ENCODE measurements around the gene RABGGTA. TPM values are rescaled to one million over a fixed set of nuclear protein-coding genes. Genes with fewer than 3 reads are reported as not detected.
A peak's percentile ranks its signal among the peaks of the same experiment; 100 is the strongest.

The RABGGTA gene
- total RNA-seq, 2 donors from 2014 or later = 28.2 to 44.7 TPM

- Histone ChIP-seq H3K9me3 (no peaks in the 10 kb centered on the region), H3K36me3 (peaks cover 35% of the 10 kb centered on the region), H3K4me1 (ENCODE audit: control insufficient read depth in 1 of 2, low read depth in 2 of 2) (peaks cover 13 to 16% of the 10 kb centered on the region in 2 donors), H3K4me3 (peak within 1 kb of the TSS; percentile 77), H3K27me3 (replicated peaks; ENCODE audit: insufficient read depth) (no peaks in the 10 kb centered on the region), H3K27ac (peak within 1 kb of the TSS; percentile 52 to 64)
- TF ChIP-seq, protein P1, sequence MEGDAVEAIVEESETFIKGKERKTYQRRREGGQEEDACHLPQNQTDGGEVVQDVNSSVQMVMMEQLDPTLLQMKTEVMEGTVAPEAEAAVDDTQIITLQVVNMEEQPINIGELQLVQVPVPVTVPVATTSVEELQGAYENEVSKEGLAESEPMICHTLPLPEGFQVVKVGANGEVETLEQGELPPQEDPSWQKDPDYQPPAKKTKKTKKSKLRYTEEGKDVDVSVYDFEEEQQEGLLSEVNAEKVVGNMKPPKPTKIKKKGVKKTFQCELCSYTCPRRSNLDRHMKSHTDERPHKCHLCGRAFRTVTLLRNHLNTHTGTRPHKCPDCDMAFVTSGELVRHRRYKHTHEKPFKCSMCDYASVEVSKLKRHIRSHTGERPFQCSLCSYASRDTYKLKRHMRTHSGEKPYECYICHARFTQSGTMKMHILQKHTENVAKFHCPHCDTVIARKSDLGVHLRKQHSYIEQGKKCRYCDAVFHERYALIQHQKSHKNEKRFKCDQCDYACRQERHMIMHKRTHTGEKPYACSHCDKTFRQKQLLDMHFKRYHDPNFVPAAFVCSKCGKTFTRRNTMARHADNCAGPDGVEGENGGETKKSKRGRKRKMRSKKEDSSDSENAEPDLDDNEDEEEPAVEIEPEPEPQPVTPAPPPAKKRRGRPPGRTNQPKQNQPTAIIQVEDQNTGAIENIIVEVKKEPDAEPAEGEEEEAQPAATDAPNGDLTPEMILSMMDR (IDR thresholded peaks at IDR 0.05) = no peak
- DNase-seq (ENCODE audit: low spot score) (peak; percentile 69), ATAC-seq (ENCODE audit: insufficient number of reproducible peaks, low FRiP score, low read depth) (peak; percentile 76)
Measured at GRCh38 chr14:24299255-24300191, 28.1 kb upstream of the RABGGTA start, which contains the start of the genes DHRS1 and NOP9. TSS of gene DHRS1 (minus strand) at chr14:24299780. CDS start at chr14:24299106, 674 bp downstream. TSS of gene NOP9 (plus strand) at chr14:24299850. CDS start at chr14:24299955, 105 bp downstream.

DNA sequence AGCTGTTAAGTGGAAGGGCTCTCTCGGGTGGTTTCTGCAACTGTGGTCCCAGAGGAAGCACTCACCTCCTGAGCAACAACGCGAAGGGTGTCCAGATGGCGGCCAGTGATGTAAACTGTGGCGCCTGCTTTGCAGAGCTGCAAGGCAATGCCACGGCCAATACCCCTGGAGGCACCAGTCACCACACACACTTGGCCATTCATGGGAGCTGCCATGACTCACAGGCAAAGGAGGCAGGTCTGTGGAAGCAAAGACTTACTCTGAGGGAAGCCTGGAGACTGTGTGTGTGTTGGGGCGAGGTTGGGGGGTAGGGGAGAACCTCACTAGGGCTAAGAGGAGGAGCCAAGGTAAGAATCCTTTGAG lies 27.5 kb upstream of the RABGGTA start:
- H3K9me3 ChIP-seq = no peaks in the 10 kb centered on the region
- H3K27me3 ChIP-seq (replicated peaks; ENCODE audit: insufficient read depth) = no peaks in the 10 kb centered on the region
- peak overlapping the region; percentile 77 for H3K4me3 ChIP-seq
- peaks cover 13 to 16% of the 10 kb centered on the region in 2 donors for H3K4me1 ChIP-seq (ENCODE audit: control insufficient read depth in 1 of 2, low read depth in 2 of 2)
- peak overlapping the region; percentile 52 to 64 for H3K27ac ChIP-seq
- peaks cover 29% of the 10 kb centered on the region for H3K36me3 ChIP-seq
- TF ChIP-seq, protein P1 (IDR thresholded peaks at IDR 0.05) = no peak
- ATAC-seq (ENCODE audit: insufficient number of reproducible peaks, low FRiP score, low read depth) (no peak), DNase-seq (ENCODE audit: low spot score) (no peak)

DNA sequence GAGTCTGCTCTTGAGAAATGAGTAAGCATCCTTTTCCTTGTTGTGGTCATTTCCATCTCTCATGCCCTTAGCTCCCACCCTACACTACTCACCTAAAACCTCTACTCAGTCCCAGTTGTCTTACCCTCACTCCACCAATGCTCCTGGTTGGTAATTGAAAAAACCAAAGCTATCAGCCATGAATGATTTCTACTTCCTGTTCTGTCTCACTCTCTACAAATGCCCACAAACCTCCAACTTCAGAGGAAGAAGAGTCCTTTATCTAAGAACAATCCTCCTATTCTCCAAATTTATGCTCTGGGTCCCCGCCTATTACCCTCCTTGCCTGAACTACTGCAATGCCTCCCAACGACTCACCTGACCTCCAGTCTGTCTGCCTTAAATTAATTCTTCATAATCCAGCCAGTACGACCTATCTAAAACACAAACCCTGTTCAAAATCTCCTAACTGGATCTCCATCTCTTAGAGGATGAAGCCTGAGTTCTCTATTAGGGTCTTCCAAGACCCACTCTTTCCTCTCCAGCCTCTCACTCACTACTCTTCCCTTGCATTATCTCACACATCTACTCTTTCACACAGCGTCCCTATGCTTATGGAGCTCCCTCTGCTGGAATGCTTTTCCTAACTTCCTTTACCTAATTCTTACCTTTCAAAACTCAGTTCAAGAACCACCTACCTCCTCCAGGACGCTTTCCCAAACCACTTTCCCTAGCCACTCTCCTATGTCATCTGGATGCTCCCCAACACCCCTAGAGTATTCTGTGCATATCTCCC lies 26.0 kb upstream of the RABGGTA start:
- DNase-seq (ENCODE audit: low spot score) (no peak), ATAC-seq (ENCODE audit: insufficient number of reproducible peaks, low FRiP score, low read depth) (no peak)
- Histone ChIP-seq H3K27ac (no peak overlapping the region), H3K36me3 (peaks cover 17% of the 10 kb centered on the region), H3K4me1 (ENCODE audit: control insufficient read depth in 1 of 2, low read depth in 2 of 2) (peaks cover 13 to 16% of the 10 kb centered on the region in 2 donors), H3K9me3 (no peaks in the 10 kb centered on the region), H3K4me3 (no peak overlapping the region), H3K27me3 (replicated peaks; ENCODE audit: insufficient read depth) (no peaks in the 10 kb centered on the region)
- TF ChIP-seq, protein P1 (IDR thresholded peaks at IDR 0.05) = no peak

- no peak overlapping the region for H3K4me3 ChIP-seq
- H3K27ac ChIP-seq = no peak overlapping the region
- H3K4me1 ChIP-seq (ENCODE audit: control insufficient read depth in 1 of 2, low read depth in 2 of 2) = peaks cover 13 to 16% of the 10 kb centered on the region in 2 donors
- DNase-seq (ENCODE audit: low spot score) = peak; percentile 40
- peak; percentile 30 for ATAC-seq (ENCODE audit: insufficient number of reproducible peaks, low FRiP score, low read depth)
- H3K27me3 ChIP-seq (replicated peaks; ENCODE audit: insufficient read depth) = no peaks in the 10 kb centered on the region
- TF ChIP-seq, protein P1 (IDR thresholded peaks at IDR 0.05) = peak; percentile 45
- H3K9me3 ChIP-seq = no peaks in the 10 kb centered on the region
- H3K36me3 ChIP-seq = peaks cover 19% of the 10 kb centered on the region
Measured at GRCh38 chr14:24296341-24297157, 25.2 kb upstream of the RABGGTA start.

Data from thoracic aorta (tissue), 2 donors.